K562 (cell line): ENCODE results near the gene VPS13D. TPM values are rescaled to one million over a fixed set of nuclear protein-coding genes. Genes with fewer than 3 reads are reported as not detected.

ENCODE experiments used
- CBX3 ChIP-seq, 2 experiments: IDR thresholded peaks; 1 replicate in 1 of 2; 2 replicates in 1 of 2; pipeline ENCODE4 v1.6.1; 2012; ENCODE audit warnings: inconsistent platforms in 2 of 2, low read length in 2 of 2, borderline replicate concordance in 1 of 2, control low read depth in 1 of 2
- CC2D1A ChIP-seq: fragments of 450-650 bp; IDR thresholded peaks from 2 replicates; pipeline ENCODE4 v1.6.1; 2017; ENCODE audit warnings: mild to moderate bottlenecking
- CSDE1 ChIP-seq, 2 experiments: fragments of 450-650 bp; IDR thresholded peaks; 2 replicates each; pipeline ENCODE4 v1.6.1; 2016; ENCODE audit warnings: mild to moderate bottlenecking in 1 of 2
- E4F1 ChIP-seq: fragments of 250-450 bp; sonication (Bioruptor Pico); IDR thresholded peaks from 2 replicates; pipeline ENCODE4 v1.5.0; 2021; ENCODE audit warnings: mild to moderate bottlenecking, borderline replicate concordance
- KHSRP ChIP-seq: fragments of 450-650 bp; IDR thresholded peaks from 2 replicates; pipeline ENCODE4 v1.6.1; 2017
- NEUROD1 ChIP-seq: fragments of 150-350 bp; IDR thresholded peaks from 2 replicates; pipeline ENCODE4 v1.6.1; 2014; ENCODE audit warnings: borderline replicate concordance, low read length, low read depth; ENCODE audit not compliant: partially characterized antibody
- RUNX1 ChIP-seq: sonication (generic); IDR thresholded peaks from 2 replicates; pipeline ENCODE4 v1.6.1; 2016; ENCODE audit warnings: antibody characterized with exemption, low read depth
- SMAD4 ChIP-seq: fragments of 250-450 bp; sonication (Bioruptor Pico); conservative IDR thresholded peaks from 2 replicates; pipeline ENCODE4 v1.8.0; 2021; ENCODE audit warnings: inconsistent platforms, mild to moderate bottlenecking, moderate library complexity
- SNRNP70 ChIP-seq: fragments of 200-400 bp; formaldehyde crosslinking; optimal IDR thresholded peaks from 2 replicates; pipeline ENCODE3; 2017; ENCODE audit warnings: low read depth, low read length
- TGIF2 ChIP-seq: sonication (generic); formaldehyde crosslinking; IDR thresholded peaks from 2 replicates; pipeline ENCODE4 v1.8.1; 2022; ENCODE audit warnings: mild to moderate bottlenecking, missing genetic modification reagents, moderate library complexity
- TRIM24 ChIP-seq, 2 experiments: fragments of 450-650 bp; IDR thresholded peaks; 2 replicates each; pipeline ENCODE4 v1.6.1; 2016
- ZNF407 ChIP-seq: fragments of 450-650 bp; IDR thresholded peaks from 2 replicates; pipeline ENCODE4 v1.6.1; 2016; ENCODE audit warnings: low read depth
- ZNF589 ChIP-seq: fragments of 200-800 bp; sonication (Bioruptor generic); IDR thresholded peaks from 2 replicates; pipeline ENCODE4 v1.6.1; 2016; ENCODE audit warnings: low read depth, missing genetic modification characterization, missing compliant biosample characterization
- ZNF79 ChIP-seq: fragments of 250-450 bp; sonication (Bioruptor Pico); IDR thresholded peaks from 2 replicates; pipeline ENCODE4 v1.4.0; 2020; ENCODE audit warnings: low read depth, mild to moderate bottlenecking, moderate library complexity
- polyA plus RNA-seq, 8 experiments: library from polyadenylated mRNA; depleted of rRNA in 4 of 8; stranded (reverse) in 5 of 8; unstranded in 3 of 8; fragments of >200 nt; fragmentation: Nextera tagmentation in 2 of 8; fragmentation: Illumina TruSeq in 1 of 8; extraction: Ambion mirVana in 2 of 8; extraction: Trizol in 1 of 8; gene quantifications; 2 replicates each; pipeline versions ENCODE4 v1.2.1 to v1.2.3, GENCODE V29; 2011 to 2014; ENCODE audit warnings: inconsistent platforms in 1 of 8, missing spikeins in 1 of 8
- total RNA-seq, 7 experiments: library from RNA; depleted of rRNA in 6 of 7; stranded (reverse); fragments of >200 nt in 6 of 7; fragmentation: Illumina TruSeq in 2 of 7; extraction: Trizol in 2 of 7; gene quantifications; 2 replicates each; pipeline versions ENCODE4 v1.2.1 to v1.2.3, GENCODE V29; 2011 to 2021; ENCODE audit warnings: low replicate concordance in 1 of 7
- TF ChIP-seq, protein P1 (sequence below), 3 experiments: IDR thresholded peaks in 2 of 3; conservative IDR thresholded peaks in 1 of 3; 2 replicates each; pipeline ENCODE4 v1.5.1; 2011 to 2012; ENCODE audit warnings: low read length in 3 of 3, mild to moderate bottlenecking in 3 of 3, control low read depth in 2 of 3, improper control_type of control experiment in 1 of 3, inconsistent platforms in 1 of 3, low read depth in 1 of 3, mixed read lengths in 1 of 3, moderate library complexity in 1 of 3; ENCODE audit not compliant: insufficient read depth in 2 of 3

The VPS13D gene
- total and polyA plus RNA-seq, 9 of the 15 experiments (the other 6 are each of a cell fraction or from before 2014, with no cell fraction given) = 6.1 to 51.5 (median 38.5) TPM

GRCh38 chr1:12387641-12388040 is 157.8 kb downstream of the VPS13D start (continued):
- TF ChIP-seq NEUROD1 (no peak), E4F1 (CRISPR knock-in tag) (no peak), CC2D1A (no peak), SMAD4 (no peak), TRIM24 (IDR thresholded peaks at IDR 0.05) (peak; percentile 54 to 79; a peak in 3 of 4 replicates), SNRNP70 (no peak), TGIF2 (no peak), ZNF79 (no peak), RUNX1 (no peak), CBX3 (IDR thresholded peaks at IDR 0.05; ENCODE audit: borderline replicate concordance in 1 of 2, low read length in 2 of 2) (peak in 1 of 2 experiments; percentile 99; a peak in 2 of 3 replicates), ZNF589 (CRISPR knock-in tag) (no peak), ZNF407 (no peak), KHSRP (0 out of 2 replicates have a peak, but pooled peaks have one; percentile 13), CSDE1 (IDR thresholded peaks at IDR 0.05) (no peak)
- TF ChIP-seq, protein P1, sequence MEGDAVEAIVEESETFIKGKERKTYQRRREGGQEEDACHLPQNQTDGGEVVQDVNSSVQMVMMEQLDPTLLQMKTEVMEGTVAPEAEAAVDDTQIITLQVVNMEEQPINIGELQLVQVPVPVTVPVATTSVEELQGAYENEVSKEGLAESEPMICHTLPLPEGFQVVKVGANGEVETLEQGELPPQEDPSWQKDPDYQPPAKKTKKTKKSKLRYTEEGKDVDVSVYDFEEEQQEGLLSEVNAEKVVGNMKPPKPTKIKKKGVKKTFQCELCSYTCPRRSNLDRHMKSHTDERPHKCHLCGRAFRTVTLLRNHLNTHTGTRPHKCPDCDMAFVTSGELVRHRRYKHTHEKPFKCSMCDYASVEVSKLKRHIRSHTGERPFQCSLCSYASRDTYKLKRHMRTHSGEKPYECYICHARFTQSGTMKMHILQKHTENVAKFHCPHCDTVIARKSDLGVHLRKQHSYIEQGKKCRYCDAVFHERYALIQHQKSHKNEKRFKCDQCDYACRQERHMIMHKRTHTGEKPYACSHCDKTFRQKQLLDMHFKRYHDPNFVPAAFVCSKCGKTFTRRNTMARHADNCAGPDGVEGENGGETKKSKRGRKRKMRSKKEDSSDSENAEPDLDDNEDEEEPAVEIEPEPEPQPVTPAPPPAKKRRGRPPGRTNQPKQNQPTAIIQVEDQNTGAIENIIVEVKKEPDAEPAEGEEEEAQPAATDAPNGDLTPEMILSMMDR (IDR thresholded peaks at IDR 0.05 in 2 of 3, conservative IDR thresholded peaks at IDR 0.05 in 1 of 3; ENCODE audit: insufficient read depth in 2 of 3, low read depth in 1 of 3, low read length in 3 of 3) = no peak
